ENCODE measurements around the gene PLOD3. TPM values are rescaled to one million over a fixed set of nuclear protein-coding genes. Genes with fewer than 3 reads are reported as not detected.

The PLOD3 gene
- total and polyA plus RNA-seq, 2 donors (not counting 1 experiment from before 2014, with no cell fraction given): 40.1 to 47.5 TPM

DNA sequence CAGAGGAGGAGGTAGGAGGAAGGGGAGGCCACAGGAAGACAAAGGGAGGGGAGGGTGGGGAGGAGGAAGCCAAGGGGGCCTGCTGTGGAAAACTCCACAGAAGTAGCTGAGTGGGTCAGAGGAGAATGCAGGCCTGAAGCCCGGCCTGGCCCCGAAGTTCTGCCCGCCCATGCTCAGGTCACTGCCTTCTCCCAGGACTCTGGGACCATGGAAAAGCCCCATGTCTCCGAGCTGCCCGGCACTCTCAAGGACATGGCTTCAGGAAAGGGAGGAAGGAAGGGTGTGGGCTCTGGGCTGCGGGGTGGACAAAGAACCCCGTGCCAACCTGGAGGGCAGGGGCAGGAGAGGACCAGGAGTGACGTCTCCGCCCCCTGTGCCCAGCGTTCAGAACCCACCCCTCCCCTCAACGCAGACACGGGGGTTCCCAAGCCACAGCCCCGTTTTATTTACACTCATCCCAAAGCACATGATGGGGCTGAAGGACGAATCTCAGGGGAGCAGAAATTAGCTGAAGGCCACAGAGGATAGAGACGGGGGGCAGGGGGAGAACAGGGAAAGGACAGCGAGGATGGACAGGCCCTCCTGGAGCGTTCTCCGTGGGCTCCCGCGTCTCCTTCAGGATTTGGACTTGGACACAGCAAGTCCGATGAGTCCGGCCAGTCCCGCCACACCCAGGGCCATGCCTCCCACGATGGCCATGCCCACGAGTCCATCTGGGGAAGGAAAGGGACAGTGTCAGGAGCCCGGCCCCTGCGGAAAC is 22.0 kb upstream of the PLOD3 start:
- H3K4me3 Mint-ChIP-seq: no peak overlapping the region
- DNase-seq (no peak), ATAC-seq (ENCODE audit: low read depth) (no peak)
- Histone ChIP-seq H4K20me1 (ENCODE audit: control insufficient read depth, insufficient read depth, low read length, poor library complexity, severe bottlenecking) (peaks cover 75% of the 10 kb centered on the region), H3K36me3 (replicated peaks in 1 of 2; ENCODE audit: control extremely low read depth in 1 of 2, control insufficient read depth in 1 of 2, extremely low read depth in 1 of 2, insufficient read depth in 2 of 2, low read length in 1 of 2) (peaks cover 0 to 27% of the 10 kb centered on the region in 2 experiments), H3K9ac (ENCODE audit: low read length) (no peak overlapping the region), H3K27me3 (replicated peaks in 1 of 4; ENCODE audit: control extremely low read depth in 1 of 4, control insufficient read depth in 3 of 4, insufficient read depth in 4 of 4, low read length in 3 of 4) (no peaks in the 10 kb centered on the region), H3K4me3 (ENCODE audit: control extremely low read depth in 1 of 5, extremely low read depth in 1 of 5, insufficient read depth in 1 of 5, low read depth in 2 of 5, low read length in 4 of 5) (no peak overlapping the region), H3K79me2 (ENCODE audit: control insufficient read depth, insufficient read depth, low read length) (peaks cover 53% of the 10 kb centered on the region), H3K4me2 (replicated peaks; ENCODE audit: low read depth, low read length, poor library complexity, severe bottlenecking) (no peak overlapping the region), H2AFZ (ENCODE audit: insufficient read depth, low read depth, low read length, poor library complexity, severe bottlenecking) (no peak overlapping the region), H3K4me1 (ENCODE audit: control insufficient read depth in 2 of 2, insufficient read depth in 2 of 2, low read length in 2 of 2) (peaks cover 8 to 22% of the 10 kb centered on the region in 2 donors), H3K9me3 (ENCODE audit: control extremely low read depth in 1 of 3, control insufficient read depth in 2 of 3, insufficient read depth in 1 of 3, low read length in 2 of 3) (no peaks in the 10 kb centered on the region), H3K27ac (ENCODE audit: low read length in 2 of 2) (no peak overlapping the region)
- ChIA-PET CTCF (no interaction called here), POLR2A (no interaction called here)
- peaks cover 17% of the 10 kb centered on the region for H3K4me1 Mint-ChIP-seq
- 76% methylated on average over 18 of the region's 27 CpGs for WGBS (ENCODE audit: insufficient coverage)
- no peaks in the 10 kb centered on the region for H3K9me3 Mint-ChIP-seq (ENCODE audit: insufficient read depth)
- H3K27ac Mint-ChIP-seq: no peak overlapping the region
- H3K27me3 Mint-ChIP-seq: no peaks in the 10 kb centered on the region
- intact Hi-C loops (cut with micrococcal nuclease): no loop called here
- TF ChIP-seq, protein P1, sequence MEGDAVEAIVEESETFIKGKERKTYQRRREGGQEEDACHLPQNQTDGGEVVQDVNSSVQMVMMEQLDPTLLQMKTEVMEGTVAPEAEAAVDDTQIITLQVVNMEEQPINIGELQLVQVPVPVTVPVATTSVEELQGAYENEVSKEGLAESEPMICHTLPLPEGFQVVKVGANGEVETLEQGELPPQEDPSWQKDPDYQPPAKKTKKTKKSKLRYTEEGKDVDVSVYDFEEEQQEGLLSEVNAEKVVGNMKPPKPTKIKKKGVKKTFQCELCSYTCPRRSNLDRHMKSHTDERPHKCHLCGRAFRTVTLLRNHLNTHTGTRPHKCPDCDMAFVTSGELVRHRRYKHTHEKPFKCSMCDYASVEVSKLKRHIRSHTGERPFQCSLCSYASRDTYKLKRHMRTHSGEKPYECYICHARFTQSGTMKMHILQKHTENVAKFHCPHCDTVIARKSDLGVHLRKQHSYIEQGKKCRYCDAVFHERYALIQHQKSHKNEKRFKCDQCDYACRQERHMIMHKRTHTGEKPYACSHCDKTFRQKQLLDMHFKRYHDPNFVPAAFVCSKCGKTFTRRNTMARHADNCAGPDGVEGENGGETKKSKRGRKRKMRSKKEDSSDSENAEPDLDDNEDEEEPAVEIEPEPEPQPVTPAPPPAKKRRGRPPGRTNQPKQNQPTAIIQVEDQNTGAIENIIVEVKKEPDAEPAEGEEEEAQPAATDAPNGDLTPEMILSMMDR (IDR thresholded peaks at IDR 0.05): no peak
- no peak for TF ChIP-seq EZH2 (IDR thresholded peaks at IDR 0.05; ENCODE audit: borderline replicate concordance, insufficient read depth, low read depth, low read length, poor library complexity, severe bottlenecking)

Data from B cell (primary cell).